ENCODE measurements around the gene RGS3. TPM values are rescaled to one million over a fixed set of nuclear protein-coding genes. Genes with fewer than 3 reads are reported as not detected.
A peak's percentile ranks its signal among the peaks of the same experiment; 100 is the strongest.

Gene RGS3
- total RNA-seq, 2 donors from 2014 or later, result 170 to 202 TPM

DNA sequence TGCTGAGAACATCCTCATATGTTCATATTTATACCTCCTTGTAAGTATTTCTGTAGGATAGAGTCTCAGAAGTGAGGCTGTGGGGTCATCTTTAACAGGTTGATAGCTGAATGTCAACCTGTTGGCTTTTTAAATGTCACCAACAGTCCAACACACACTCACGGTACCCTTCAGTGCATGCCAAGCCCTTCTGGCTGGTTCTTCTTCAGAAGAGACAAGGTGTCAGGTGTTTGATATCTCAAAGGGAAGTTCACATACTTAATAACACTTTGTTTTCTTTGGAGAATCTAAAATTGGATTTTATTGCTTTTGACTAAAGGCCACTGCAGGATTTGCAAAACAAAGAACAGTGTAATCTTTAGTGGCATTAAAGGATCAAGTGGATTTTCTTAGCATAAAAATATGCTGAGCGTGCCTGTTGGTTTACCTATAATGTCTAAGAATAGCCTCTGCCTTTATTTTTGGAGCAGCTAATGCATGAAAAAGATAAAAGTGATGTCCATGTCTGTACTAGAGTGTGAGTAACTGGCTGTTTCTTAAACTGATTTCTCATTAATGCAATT, 58.2 kb downstream of the RGS3 start:
- H3K4me3 ChIP-seq, result no peak overlapping the region
- DNase-seq (ENCODE audit: low spot score), result no peak
- no peaks in the 10 kb centered on the region for H3K27me3 ChIP-seq (replicated peaks; ENCODE audit: insufficient read depth)
- H3K9me3 ChIP-seq, result no peaks in the 10 kb centered on the region
- no peak for ATAC-seq (ENCODE audit: insufficient number of reproducible peaks, low FRiP score, low read depth)
- TF ChIP-seq, protein P1, sequence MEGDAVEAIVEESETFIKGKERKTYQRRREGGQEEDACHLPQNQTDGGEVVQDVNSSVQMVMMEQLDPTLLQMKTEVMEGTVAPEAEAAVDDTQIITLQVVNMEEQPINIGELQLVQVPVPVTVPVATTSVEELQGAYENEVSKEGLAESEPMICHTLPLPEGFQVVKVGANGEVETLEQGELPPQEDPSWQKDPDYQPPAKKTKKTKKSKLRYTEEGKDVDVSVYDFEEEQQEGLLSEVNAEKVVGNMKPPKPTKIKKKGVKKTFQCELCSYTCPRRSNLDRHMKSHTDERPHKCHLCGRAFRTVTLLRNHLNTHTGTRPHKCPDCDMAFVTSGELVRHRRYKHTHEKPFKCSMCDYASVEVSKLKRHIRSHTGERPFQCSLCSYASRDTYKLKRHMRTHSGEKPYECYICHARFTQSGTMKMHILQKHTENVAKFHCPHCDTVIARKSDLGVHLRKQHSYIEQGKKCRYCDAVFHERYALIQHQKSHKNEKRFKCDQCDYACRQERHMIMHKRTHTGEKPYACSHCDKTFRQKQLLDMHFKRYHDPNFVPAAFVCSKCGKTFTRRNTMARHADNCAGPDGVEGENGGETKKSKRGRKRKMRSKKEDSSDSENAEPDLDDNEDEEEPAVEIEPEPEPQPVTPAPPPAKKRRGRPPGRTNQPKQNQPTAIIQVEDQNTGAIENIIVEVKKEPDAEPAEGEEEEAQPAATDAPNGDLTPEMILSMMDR (IDR thresholded peaks at IDR 0.05), result no peak
- H3K36me3 ChIP-seq, result no peaks in the 10 kb centered on the region
- H3K27ac ChIP-seq, result peak overlapping the region; percentile 90 to 93
- H3K4me1 ChIP-seq (ENCODE audit: control insufficient read depth in 1 of 2, low read depth in 2 of 2), result peaks cover 74 to 85% of the 10 kb centered on the region in 2 donors

DNA sequence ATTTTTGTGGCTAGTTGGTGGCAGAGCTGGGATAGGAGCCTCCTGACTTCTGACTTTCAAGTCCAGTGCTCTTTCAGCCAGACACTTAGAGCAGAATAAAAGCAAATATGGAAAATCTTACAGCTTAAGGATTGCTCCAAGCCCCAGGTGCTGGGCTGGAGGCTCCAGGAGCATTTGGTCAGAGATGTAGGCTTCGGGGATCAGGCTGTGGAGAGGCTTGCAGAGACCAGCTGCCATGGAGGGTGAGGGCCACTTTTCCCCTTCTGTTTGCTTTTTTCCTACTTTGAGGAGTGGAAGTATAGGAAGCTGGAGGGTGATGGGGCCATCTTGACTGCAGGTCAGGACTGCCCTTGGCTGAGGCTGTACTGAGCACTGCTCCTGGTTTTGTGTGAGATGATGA, 58.9 kb downstream of the RGS3 start:
- peaks cover 78 to 92% of the 10 kb centered on the region in 2 donors for H3K4me1 ChIP-seq (ENCODE audit: control insufficient read depth in 1 of 2, low read depth in 2 of 2)
- H3K4me3 ChIP-seq, result no peak overlapping the region
- no peak for ATAC-seq (ENCODE audit: insufficient number of reproducible peaks, low FRiP score, low read depth)
- no peaks in the 10 kb centered on the region for H3K36me3 ChIP-seq
- no peaks in the 10 kb centered on the region for H3K9me3 ChIP-seq
- peak overlapping the region; percentile 90 to 93 for H3K27ac ChIP-seq
- H3K27me3 ChIP-seq (replicated peaks; ENCODE audit: insufficient read depth), result no peaks in the 10 kb centered on the region
- TF ChIP-seq, protein P1 (IDR thresholded peaks at IDR 0.05), result no peak
- DNase-seq (ENCODE audit: low spot score), result no peak

DNA sequence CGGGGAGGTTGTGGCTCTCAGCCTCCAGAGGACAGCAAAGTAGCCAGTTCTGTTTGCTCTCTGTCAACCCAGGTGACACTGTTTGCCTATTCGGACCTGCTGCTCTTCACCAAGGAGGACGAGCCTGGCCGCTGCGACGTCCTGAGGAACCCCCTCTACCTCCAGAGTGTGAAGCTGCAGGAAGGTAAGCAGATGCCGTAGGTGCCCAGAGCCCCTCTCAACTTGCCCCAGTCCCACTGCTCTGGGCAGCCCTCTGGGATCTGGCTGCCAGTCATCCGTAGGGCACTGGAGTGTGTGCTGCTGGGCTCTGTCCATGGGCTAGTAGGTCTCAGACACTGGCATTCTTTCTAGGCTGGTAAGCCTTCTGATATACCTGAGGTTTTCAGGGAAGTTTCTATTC, 59.3 kb downstream of the RGS3 start:
- Histone ChIP-seq H3K27ac (peak overlapping the region; percentile 90 to 93), H3K36me3 (no peaks in the 10 kb centered on the region), H3K27me3 (replicated peaks; ENCODE audit: insufficient read depth) (no peaks in the 10 kb centered on the region), H3K9me3 (no peaks in the 10 kb centered on the region), H3K4me3 (peak overlapping the region; percentile 50), H3K4me1 (ENCODE audit: control insufficient read depth in 1 of 2, low read depth in 2 of 2) (peaks cover 79 to 96% of the 10 kb centered on the region in 2 donors)
- no peak for DNase-seq (ENCODE audit: low spot score)
- ATAC-seq (ENCODE audit: insufficient number of reproducible peaks, low FRiP score, low read depth), result no peak
- TF ChIP-seq, protein P1 (IDR thresholded peaks at IDR 0.05), result no peak

DNA sequence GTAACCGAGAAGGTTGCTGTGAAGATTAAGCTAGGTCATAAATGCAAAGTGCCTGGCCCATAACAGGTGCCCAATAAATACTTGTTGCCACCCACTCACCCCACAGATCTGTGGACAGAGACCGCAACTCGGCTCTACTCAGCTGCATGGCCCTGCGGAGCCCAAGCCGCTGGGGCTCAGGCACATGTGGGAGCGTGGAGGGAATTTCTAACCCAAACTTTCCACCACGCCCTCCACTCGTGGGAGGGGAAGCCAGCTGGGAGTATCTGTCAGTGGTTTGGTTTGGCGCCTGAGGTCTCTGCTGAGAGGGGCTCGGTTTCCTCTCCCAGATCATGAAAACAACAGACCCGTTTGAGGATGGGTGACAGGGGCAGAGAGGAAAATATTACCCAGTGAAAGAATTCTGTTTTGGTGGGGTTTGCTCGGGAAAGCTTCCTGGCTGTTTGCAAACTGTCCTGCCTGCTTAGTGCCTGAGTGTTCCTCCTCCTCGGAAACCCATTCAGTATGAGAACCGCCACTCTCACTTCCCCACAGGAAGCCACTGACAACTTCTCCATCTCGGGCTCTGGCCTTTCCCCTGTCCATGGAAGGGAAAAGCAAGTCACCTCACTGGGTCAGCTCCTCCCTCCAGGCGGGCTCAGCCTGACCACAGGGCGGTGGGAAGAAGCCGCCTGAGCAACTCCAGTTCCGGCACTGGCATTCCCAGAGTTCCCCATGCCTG, 60.1 kb downstream of the RGS3 start:
- peak overlapping the region; percentile 50 for H3K4me3 ChIP-seq
- TF ChIP-seq, protein P1 (IDR thresholded peaks at IDR 0.05), result no peak
- peaks cover 77 to 98% of the 10 kb centered on the region in 2 donors for H3K4me1 ChIP-seq (ENCODE audit: control insufficient read depth in 1 of 2, low read depth in 2 of 2)

DNA sequence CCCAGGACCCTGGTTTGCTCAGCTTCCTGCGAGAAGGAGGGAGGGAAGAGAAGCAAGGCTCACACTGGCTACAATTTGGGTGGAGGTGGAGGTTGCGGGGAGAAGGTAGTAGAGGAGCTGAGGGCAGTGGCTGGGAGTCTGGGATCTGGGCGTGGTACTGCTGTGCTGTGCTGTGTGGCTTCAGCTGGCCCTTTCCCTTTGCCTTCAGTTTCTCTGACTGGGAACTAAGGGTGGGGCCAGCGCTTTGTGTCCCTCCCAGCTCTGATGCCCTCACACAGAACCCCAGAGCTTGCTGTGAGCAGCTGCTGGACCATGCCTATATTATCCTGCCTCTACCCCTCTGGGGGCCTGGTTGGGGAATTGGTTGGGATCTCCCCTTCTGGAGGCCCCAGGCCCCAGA, 60.9 kb downstream of the RGS3 start:
- TF ChIP-seq, protein P1 (IDR thresholded peaks at IDR 0.05), result no peak
- Histone ChIP-seq H3K27me3 (replicated peaks; ENCODE audit: insufficient read depth) (no peaks in the 10 kb centered on the region), H3K27ac (peak overlapping the region; percentile 90 to 93), H3K9me3 (no peaks in the 10 kb centered on the region), H3K4me1 (ENCODE audit: control insufficient read depth in 1 of 2, low read depth in 2 of 2) (peaks cover 73 to 89% of the 10 kb centered on the region in 2 donors), H3K4me3 (no peak overlapping the region), H3K36me3 (peaks cover 6% of the 10 kb centered on the region)
- ATAC-seq (ENCODE audit: insufficient number of reproducible peaks, low FRiP score, low read depth) (no peak), DNase-seq (ENCODE audit: low spot score) (no peak)

More for the DNA sequence above, 60.1 kb downstream of the RGS3 start:
- Histone ChIP-seq H3K9me3 (no peaks in the 10 kb centered on the region), H3K27ac (peak overlapping the region; percentile 90 to 93), H3K27me3 (replicated peaks; ENCODE audit: insufficient read depth) (no peaks in the 10 kb centered on the region), H3K36me3 (no peaks in the 10 kb centered on the region)
- ATAC-seq (ENCODE audit: insufficient number of reproducible peaks, low FRiP score, low read depth) (no peak), DNase-seq (ENCODE audit: low spot score) (no peak)

Data from thoracic aorta (tissue), 2 donors.